ENCODE measurements around the gene GKN2. TPM values are rescaled to one million over a fixed set of nuclear protein-coding genes. Genes with fewer than 3 reads are reported as not detected.

Gene GKN2
- total and polyA plus RNA-seq, 2 donors (not counting 1 experiment from before 2014, with no cell fraction given): not detected

GRCh38 chr2:68931149-68931711 is 21.5 kb downstream of the GKN2 start:
- no peak overlapping the region for H2AFZ ChIP-seq (ENCODE audit: low read length)
- no peaks in the 10 kb centered on the region for H3K4me1 ChIP-seq (ENCODE audit: control insufficient read depth, extremely low read depth, insufficient read depth, low read length)
- no peaks in the 10 kb centered on the region for H3K36me3 ChIP-seq (ENCODE audit: control insufficient read depth, insufficient read depth, low read length)
- TF ChIP-seq, protein P1, sequence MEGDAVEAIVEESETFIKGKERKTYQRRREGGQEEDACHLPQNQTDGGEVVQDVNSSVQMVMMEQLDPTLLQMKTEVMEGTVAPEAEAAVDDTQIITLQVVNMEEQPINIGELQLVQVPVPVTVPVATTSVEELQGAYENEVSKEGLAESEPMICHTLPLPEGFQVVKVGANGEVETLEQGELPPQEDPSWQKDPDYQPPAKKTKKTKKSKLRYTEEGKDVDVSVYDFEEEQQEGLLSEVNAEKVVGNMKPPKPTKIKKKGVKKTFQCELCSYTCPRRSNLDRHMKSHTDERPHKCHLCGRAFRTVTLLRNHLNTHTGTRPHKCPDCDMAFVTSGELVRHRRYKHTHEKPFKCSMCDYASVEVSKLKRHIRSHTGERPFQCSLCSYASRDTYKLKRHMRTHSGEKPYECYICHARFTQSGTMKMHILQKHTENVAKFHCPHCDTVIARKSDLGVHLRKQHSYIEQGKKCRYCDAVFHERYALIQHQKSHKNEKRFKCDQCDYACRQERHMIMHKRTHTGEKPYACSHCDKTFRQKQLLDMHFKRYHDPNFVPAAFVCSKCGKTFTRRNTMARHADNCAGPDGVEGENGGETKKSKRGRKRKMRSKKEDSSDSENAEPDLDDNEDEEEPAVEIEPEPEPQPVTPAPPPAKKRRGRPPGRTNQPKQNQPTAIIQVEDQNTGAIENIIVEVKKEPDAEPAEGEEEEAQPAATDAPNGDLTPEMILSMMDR (conservative IDR thresholded peaks at IDR 0.05 in 1 of 2, IDR thresholded peaks at IDR 0.05 in 1 of 2; ENCODE audit: low read depth in 1 of 2, low read length in 2 of 2): no peak
- TF ChIP-seq EZH2 (IDR thresholded peaks at IDR 0.05; ENCODE audit: low read length, missing control alignments): no peak
- H3K4me3 ChIP-seq (replicated peaks in 1 of 4; ENCODE audit: control extremely low read depth in 1 of 4, insufficient read depth in 1 of 4, low read depth in 3 of 4, low read length in 4 of 4): no peak overlapping the region
- H3K9me3 ChIP-seq (ENCODE audit: control insufficient read depth, insufficient read depth, low read depth, low read length): no peaks in the 10 kb centered on the region
- H3K4me2 ChIP-seq (ENCODE audit: extremely low read depth, insufficient read depth, low read length): no peak overlapping the region
- H3K27me3 ChIP-seq (ENCODE audit: control insufficient read depth, insufficient read depth, low read length): peaks cover 10% of the 10 kb centered on the region
- H3K9ac ChIP-seq (ENCODE audit: insufficient read depth, low read length): no peak overlapping the region
- DNase-seq (ENCODE audit: low read depth in 2 of 2): no peak
- no peaks in the 10 kb centered on the region for H4K20me1 ChIP-seq (ENCODE audit: control insufficient read depth, extremely low read depth, insufficient read depth, low read length)
- no peak overlapping the region for H3K27ac ChIP-seq (ENCODE audit: insufficient read depth, low read length)
- H3K79me2 ChIP-seq (ENCODE audit: control insufficient read depth, insufficient read depth, low read length): no peaks in the 10 kb centered on the region

DNA sequence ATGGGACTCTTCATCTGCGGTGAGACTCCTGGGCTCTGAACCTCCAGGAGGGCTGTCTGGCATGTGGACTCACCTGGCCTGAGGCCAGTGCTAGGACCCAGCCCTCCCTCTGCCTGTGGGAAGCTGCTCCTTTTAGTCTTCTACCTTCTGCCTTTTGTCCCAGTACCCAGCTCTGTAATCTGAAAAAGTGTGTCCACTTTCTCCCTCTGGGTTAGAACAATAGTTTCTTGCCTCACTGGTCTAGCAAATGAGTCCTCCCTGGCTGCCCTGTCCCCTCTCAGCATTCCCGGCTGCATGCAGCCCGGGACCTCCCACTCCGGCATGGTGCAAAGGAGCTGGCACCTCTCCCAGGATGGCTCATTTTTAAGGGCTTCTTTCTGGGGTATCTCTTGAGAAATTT is 25.9 kb downstream of the GKN2 start:
- Histone ChIP-seq H3K4me3 (replicated peaks in 1 of 4; ENCODE audit: control extremely low read depth in 1 of 4, insufficient read depth in 1 of 4, low read depth in 3 of 4, low read length in 4 of 4) (no peak overlapping the region), H3K9ac (ENCODE audit: insufficient read depth, low read length) (no peak overlapping the region)
- TF ChIP-seq, protein P1 (conservative IDR thresholded peaks at IDR 0.05 in 1 of 2, IDR thresholded peaks at IDR 0.05 in 1 of 2; ENCODE audit: low read depth in 1 of 2, low read length in 2 of 2): no peak
- no peak for TF ChIP-seq EZH2 (IDR thresholded peaks at IDR 0.05; ENCODE audit: low read length, missing control alignments)

DNA sequence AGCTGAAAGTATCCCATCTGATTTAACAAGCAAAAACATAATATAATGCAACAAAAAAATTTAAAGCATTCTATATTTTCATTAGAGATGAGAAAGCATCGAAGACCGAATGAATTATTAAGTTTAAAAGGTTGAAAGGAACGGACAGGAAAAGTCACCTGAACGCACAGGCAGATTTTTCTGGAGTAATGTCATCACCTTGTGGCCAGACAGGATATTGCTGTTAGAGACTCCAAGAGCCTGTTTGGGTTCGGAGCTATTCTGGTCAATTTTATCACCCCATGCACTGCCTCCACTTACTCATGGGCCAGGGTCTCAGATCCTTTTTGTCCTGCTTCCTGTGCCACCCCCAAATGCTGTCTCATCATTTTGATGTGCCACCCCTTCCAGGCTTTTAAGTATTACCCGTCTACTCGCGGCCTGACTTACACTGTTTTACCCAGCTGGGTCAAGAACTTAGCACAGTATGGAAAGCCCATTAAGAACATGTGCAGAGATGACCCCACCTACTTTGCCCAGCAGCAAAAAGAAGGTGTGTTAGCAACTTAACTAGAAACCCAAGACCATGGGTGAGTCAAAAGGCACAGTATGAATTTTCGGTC is 27.3 kb downstream of the GKN2 start:
- no peaks in the 10 kb centered on the region for H3K79me2 ChIP-seq (ENCODE audit: control insufficient read depth, insufficient read depth, low read length)
- TF ChIP-seq EZH2 (IDR thresholded peaks at IDR 0.05; ENCODE audit: low read length, missing control alignments): no peak
- TF ChIP-seq, protein P1 (conservative IDR thresholded peaks at IDR 0.05 in 1 of 2, IDR thresholded peaks at IDR 0.05 in 1 of 2; ENCODE audit: low read depth in 1 of 2, low read length in 2 of 2): peak; percentile 94 to 98
- no peak overlapping the region for H3K9ac ChIP-seq (ENCODE audit: insufficient read depth, low read length)
- H3K4me3 ChIP-seq (replicated peaks in 1 of 4; ENCODE audit: control extremely low read depth in 1 of 4, insufficient read depth in 1 of 4, low read depth in 3 of 4, low read length in 4 of 4): no peak overlapping the region
- peaks cover 12% of the 10 kb centered on the region for H3K27me3 ChIP-seq (ENCODE audit: control insufficient read depth, insufficient read depth, low read length)
- no peak overlapping the region for H3K4me2 ChIP-seq (ENCODE audit: extremely low read depth, insufficient read depth, low read length)
- H3K36me3 ChIP-seq (ENCODE audit: control insufficient read depth, insufficient read depth, low read length): no peaks in the 10 kb centered on the region
- H3K27ac ChIP-seq (ENCODE audit: insufficient read depth, low read length): no peak overlapping the region
- peak; percentile 45 to 60 for DNase-seq (ENCODE audit: low read depth in 2 of 2)
- H3K9me3 ChIP-seq (ENCODE audit: control insufficient read depth, insufficient read depth, low read depth, low read length): no peaks in the 10 kb centered on the region
- H4K20me1 ChIP-seq (ENCODE audit: control insufficient read depth, extremely low read depth, insufficient read depth, low read length): no peaks in the 10 kb centered on the region
- H2AFZ ChIP-seq (ENCODE audit: low read length): no peak overlapping the region
- no peaks in the 10 kb centered on the region for H3K4me1 ChIP-seq (ENCODE audit: control insufficient read depth, extremely low read depth, insufficient read depth, low read length)

More for the DNA sequence above, 25.9 kb downstream of the GKN2 start:
- no peak overlapping the region for H3K27ac ChIP-seq (ENCODE audit: insufficient read depth, low read length)
- no peak overlapping the region for H3K4me2 ChIP-seq (ENCODE audit: extremely low read depth, insufficient read depth, low read length)
- H3K27me3 ChIP-seq (ENCODE audit: control insufficient read depth, insufficient read depth, low read length): peaks cover 12% of the 10 kb centered on the region
- no peaks in the 10 kb centered on the region for H3K9me3 ChIP-seq (ENCODE audit: control insufficient read depth, insufficient read depth, low read depth, low read length)
- H3K36me3 ChIP-seq (ENCODE audit: control insufficient read depth, insufficient read depth, low read length): no peaks in the 10 kb centered on the region
- H3K79me2 ChIP-seq (ENCODE audit: control insufficient read depth, insufficient read depth, low read length): no peaks in the 10 kb centered on the region
- H4K20me1 ChIP-seq (ENCODE audit: control insufficient read depth, extremely low read depth, insufficient read depth, low read length): no peaks in the 10 kb centered on the region
- no peak overlapping the region for H2AFZ ChIP-seq (ENCODE audit: low read length)
- H3K4me1 ChIP-seq (ENCODE audit: control insufficient read depth, extremely low read depth, insufficient read depth, low read length): no peaks in the 10 kb centered on the region
- DNase-seq (ENCODE audit: low read depth in 2 of 2): peak in 1 of 2 donors; percentile 39

Measured in fibroblast of lung (primary cell).